SK-N-SH (cell line): ENCODE results near the gene FXR1.

Experiments
- CTCF ChIP-seq: fragments of 200-600 bp; sonication (generic); IDR thresholded peaks from 2 replicates; pipeline ENCODE4 v1.6.1; 2017; ENCODE audit warnings: antibody characterized with exemption, mild to moderate bottlenecking, moderate library complexity
- EP300 ChIP-seq, 2 experiments: IDR thresholded peaks; 2 replicates each; pipeline versions ENCODE4 v1.4.0 to v1.6.1; 2012; ENCODE audit warnings: borderline replicate concordance in 1 of 2, low read depth in 1 of 2, low read length in 1 of 2
- GABPA ChIP-seq: IDR thresholded peaks from 2 replicates; pipeline ENCODE4 v1.4.0; 2012; ENCODE audit warnings: low read depth, mild to moderate bottlenecking
- JUND ChIP-seq: IDR thresholded peaks from 2 replicates; pipeline ENCODE4 v1.4.0; 2012
- NRF1 ChIP-seq: IDR thresholded peaks from 2 replicates; pipeline ENCODE4 v1.6.1; 2012; ENCODE audit warnings: low read depth, mild to moderate bottlenecking, low read length
- POLR2AphosphoS5 ChIP-seq: IDR thresholded peaks from 2 replicates; pipeline ENCODE4 v1.6.1; 2012; ENCODE audit warnings: low read depth, low read length
- RAD21 ChIP-seq: IDR thresholded peaks from 2 replicates; pipeline ENCODE4 v1.6.1; 2012; ENCODE audit warnings: mild to moderate bottlenecking, low read length
- RFX5 ChIP-seq: IDR thresholded peaks from 2 replicates; pipeline ENCODE4 v1.6.1; 2012; ENCODE audit warnings: mild to moderate bottlenecking, improper control_type of control experiment, low read length
- RXRA ChIP-seq: IDR thresholded peaks from 2 replicates; pipeline ENCODE4 v1.4.0; 2012; ENCODE audit warnings: low read depth, mild to moderate bottlenecking, borderline replicate concordance
- USF2 ChIP-seq: fragments of 150-350 bp; IDR thresholded peaks from 2 replicates; pipeline ENCODE4 v1.6.1; 2017; ENCODE audit warnings: antibody characterized with exemption, low read length, low read depth, borderline replicate concordance

GRCh38 chr3:181009225-181009624 is 96.8 kb downstream of the FXR1 start:
- TF ChIP-seq CTCF (no peak), EP300 (IDR thresholded peaks at IDR 0.05; ENCODE audit: borderline replicate concordance in 1 of 2, low read depth in 1 of 2, low read length in 1 of 2) (no peak), RXRA (no peak), GABPA (no peak), NRF1 (no peak), POLR2AphosphoS5 (no peak), JUND (no peak), RFX5 (no peak), RAD21 (no peak), USF2 (no peak)
